AG04449 (cell line): ENCODE measurements around the gene USH1C.

ENCODE experiments used
- CTCF ChIA-PET: fragments of 350-600 bp; formaldehyde crosslinking; extraction: SDS; loops from one replicate; lab custom pipeline; 2021; ENCODE audit warnings: antibody characterized with exemption; lab: Yijun Ruan, JAX
- POLR2A ChIA-PET: fragments of 400-600, 350-600 bp; formaldehyde crosslinking; extraction: SDS; loops from one replicate; lab custom pipeline; 2020; ENCODE audit warnings: antibody characterized with exemption, inconsistent platforms; lab: Yijun Ruan, JAX
- DNase-seq: peaks from one replicate; pipeline ENCODE4 v3.0.0-alpha.2; 2010; ENCODE audit warnings: low read depth, low spot score
- H3K4me3 ChIP-seq: 2 replicates; pipeline ENCODE4 v1.5.1; 2011; ENCODE audit warnings: low read depth, mild to moderate bottlenecking, control low read depth, low read length
- TF ChIP-seq, protein P1 (sequence below): IDR thresholded peaks from one replicate; pipeline ENCODE4 v1.5.1; 2011; ENCODE audit warnings: mild to moderate bottlenecking, moderate library complexity, low read length, control low read depth, inconsistent platforms; ENCODE audit not compliant: insufficient read depth; ENCODE audit errors: missing control alignments

Gene USH1C

GRCh38 chr11:17558025-17558780 is 14.0 kb upstream of the USH1C start:
- TF ChIP-seq, protein P1, sequence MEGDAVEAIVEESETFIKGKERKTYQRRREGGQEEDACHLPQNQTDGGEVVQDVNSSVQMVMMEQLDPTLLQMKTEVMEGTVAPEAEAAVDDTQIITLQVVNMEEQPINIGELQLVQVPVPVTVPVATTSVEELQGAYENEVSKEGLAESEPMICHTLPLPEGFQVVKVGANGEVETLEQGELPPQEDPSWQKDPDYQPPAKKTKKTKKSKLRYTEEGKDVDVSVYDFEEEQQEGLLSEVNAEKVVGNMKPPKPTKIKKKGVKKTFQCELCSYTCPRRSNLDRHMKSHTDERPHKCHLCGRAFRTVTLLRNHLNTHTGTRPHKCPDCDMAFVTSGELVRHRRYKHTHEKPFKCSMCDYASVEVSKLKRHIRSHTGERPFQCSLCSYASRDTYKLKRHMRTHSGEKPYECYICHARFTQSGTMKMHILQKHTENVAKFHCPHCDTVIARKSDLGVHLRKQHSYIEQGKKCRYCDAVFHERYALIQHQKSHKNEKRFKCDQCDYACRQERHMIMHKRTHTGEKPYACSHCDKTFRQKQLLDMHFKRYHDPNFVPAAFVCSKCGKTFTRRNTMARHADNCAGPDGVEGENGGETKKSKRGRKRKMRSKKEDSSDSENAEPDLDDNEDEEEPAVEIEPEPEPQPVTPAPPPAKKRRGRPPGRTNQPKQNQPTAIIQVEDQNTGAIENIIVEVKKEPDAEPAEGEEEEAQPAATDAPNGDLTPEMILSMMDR, result no peak
- no peak for DNase-seq
- ChIA-PET CTCF (interaction anchor here (1.1 to 1.6 kb wide), 2 partner anchors 30 to 40 kb away, joined by 3 read pairs; no protein-coding TSS in a partner anchor), POLR2A (no interaction called here)
- no peak overlapping the region for H3K4me3 ChIP-seq

- TF ChIP-seq, protein P1, result no peak
- POLR2A ChIA-PET, result no interaction called here
- CTCF ChIA-PET, result interaction anchor here (1.1 kb wide), 1 partner anchor 29 kb away, joined by 3 read pairs; no protein-coding TSS in a partner anchor
- DNase-seq, result no peak
- H3K4me3 ChIP-seq, result no peak overlapping the region
Observed at GRCh38 chr11:17556999-17557398, 12.8 kb upstream of the USH1C start.

DNA sequence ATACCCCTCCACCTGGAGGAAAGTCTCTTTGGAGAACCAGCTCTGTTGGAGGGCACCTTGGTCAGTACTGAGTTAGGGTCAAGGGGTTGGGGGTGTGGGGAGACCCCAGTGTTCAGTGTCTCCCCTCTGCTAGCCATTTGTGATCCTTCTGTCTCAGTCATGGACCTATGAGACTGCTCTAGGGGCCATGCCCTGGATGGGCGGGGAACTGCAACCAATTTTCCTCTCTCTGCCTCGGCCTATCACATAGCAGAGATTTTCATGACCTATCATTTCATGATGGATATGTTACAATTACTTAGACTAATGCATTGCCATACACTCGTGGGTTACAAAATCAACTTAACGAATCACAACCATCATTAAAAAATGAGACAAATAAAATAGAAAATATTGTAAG is 10.3 kb upstream of the USH1C start:
- ChIA-PET CTCF (interaction anchor here (1.5 kb wide), 1 partner anchor 26 kb away, joined by 5 read pairs; no protein-coding TSS in a partner anchor), POLR2A (no interaction called here)
- TF ChIP-seq, protein P1, result no peak
- no peak overlapping the region for H3K4me3 ChIP-seq
- DNase-seq, result no peak

GRCh38 chr11:17553249-17553546 is 9.0 kb upstream of the USH1C start:
- no peak for DNase-seq
- POLR2A ChIA-PET, result no interaction called here
- TF ChIP-seq, protein P1, result no peak
- CTCF ChIA-PET, result interaction anchor here (1.5 kb wide), 1 partner anchor 25 kb away, joined by 5 read pairs; no protein-coding TSS in a partner anchor
- H3K4me3 ChIP-seq, result no peak overlapping the region

- no peak for DNase-seq
- H3K4me3 ChIP-seq, result no peak overlapping the region
- ChIA-PET POLR2A (no interaction called here), CTCF (interaction anchor here (1.5 kb wide), 1 partner anchor 25 kb away, joined by 5 read pairs; no protein-coding TSS in a partner anchor)
- TF ChIP-seq, protein P1, result no peak
Observed at GRCh38 chr11:17552392-17553248, 8.4 kb upstream of the USH1C start.

- TF ChIP-seq, protein P1, result no peak
- H3K4me3 ChIP-seq, result no peak overlapping the region
- DNase-seq, result no peak
- CTCF ChIA-PET, result no interaction called here
- POLR2A ChIA-PET, result no interaction called here
Observed at GRCh38 chr11:17552041-17552355, 7.8 kb upstream of the USH1C start.
